Activated naive CD8-positive, alpha-beta T cell treated with anti-CD3 and anti-CD28 coated beads for 36 hours (primary cell): Measurements from ENCODE around the gene RXRA. TPM values are rescaled to one million over a fixed set of nuclear protein-coding genes. Genes with fewer than 3 reads are reported as not detected.

Experiments used
- DNase-seq: peaks from one replicate; pipeline ENCODE4 v3.0.0; 2021
- H3K27ac Mint-ChIP-seq: one replicate; pipeline ENCODE4 v1.8.0; 2022; ENCODE audit warnings: mild to moderate bottlenecking, moderate library complexity, mixed read lengths
- H3K27me3 Mint-ChIP-seq: one replicate; pipeline ENCODE4 v1.8.0; 2022; ENCODE audit warnings: mild to moderate bottlenecking, mixed read lengths
- H3K36me3 Mint-ChIP-seq: one replicate; pipeline ENCODE4 v1.8.0; 2021; ENCODE audit warnings: mild to moderate bottlenecking, mixed read lengths
- H3K4me1 Mint-ChIP-seq: one replicate; pipeline ENCODE4 v1.8.0; 2021; ENCODE audit warnings: mixed read lengths
- H3K4me3 Mint-ChIP-seq: one replicate; pipeline ENCODE4 v1.8.0; 2022; ENCODE audit warnings: mild to moderate bottlenecking, moderate library complexity, mixed read lengths
- H3K9me3 Mint-ChIP-seq: one replicate; pipeline ENCODE4 v1.8.0; 2022; ENCODE audit warnings: mixed read lengths
- total RNA-seq, 2 experiments: library from RNA; stranded (reverse); gene quantifications; one replicate each; pipeline ENCODE4 v1.2.3, GENCODE V29; 2021

RXRA gene
- total RNA-seq, 2 experiments from 2014 or later, result 11.0 to 11.4 TPM

DNA sequence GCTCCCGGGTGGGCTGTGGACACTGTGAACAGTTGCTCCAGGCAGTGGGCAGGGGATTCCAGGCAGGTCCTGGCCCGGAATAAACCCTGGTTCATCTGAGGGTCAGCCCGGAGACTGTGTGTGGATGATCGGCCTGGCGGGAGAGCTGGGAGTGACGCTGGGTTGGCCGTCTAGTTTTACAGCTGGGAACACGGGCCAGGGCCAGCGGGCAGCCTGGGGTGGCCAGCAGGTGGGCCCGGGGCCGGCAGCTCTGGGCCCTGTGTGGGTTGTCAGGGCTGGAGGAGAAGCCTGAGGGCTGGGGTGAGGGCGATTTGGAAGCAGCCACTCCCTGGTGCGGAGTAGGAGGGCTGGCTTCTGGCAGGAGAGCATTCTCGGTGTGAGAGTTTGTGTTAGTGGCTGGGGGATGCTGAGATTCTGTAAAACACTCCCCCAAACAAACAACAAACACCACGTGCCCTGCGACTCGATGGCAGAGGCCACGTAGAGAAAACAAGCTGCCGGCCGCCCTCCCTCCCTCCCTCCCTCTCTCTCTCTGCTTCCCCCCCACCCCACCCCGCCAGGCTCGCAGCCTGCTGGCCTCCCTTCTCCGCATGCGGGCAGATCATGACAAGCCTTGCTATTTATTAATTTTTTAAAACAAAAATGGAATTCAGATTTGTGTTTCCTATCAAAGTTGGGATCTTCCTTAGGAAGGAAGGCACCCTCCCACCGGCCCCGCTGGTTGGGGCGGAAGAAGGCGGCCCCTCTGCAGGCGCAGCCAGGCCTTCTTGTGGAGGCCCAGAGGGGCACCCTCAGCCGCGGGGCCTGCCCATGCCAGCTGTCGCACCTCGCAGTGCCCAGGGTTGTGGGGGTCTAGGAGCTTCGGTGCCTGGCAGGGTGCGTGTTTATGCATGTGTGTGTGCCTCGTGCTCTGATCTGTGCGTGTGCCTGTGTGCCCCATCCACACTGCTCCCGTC is 49.5 kb downstream of the RXRA start:
- H3K27me3 Mint-ChIP-seq, result no peaks in the 10 kb centered on the region
- peaks cover 3% of the 10 kb centered on the region for H3K4me1 Mint-ChIP-seq
- H3K4me3 Mint-ChIP-seq, result no peak overlapping the region
- no peaks in the 10 kb centered on the region for H3K36me3 Mint-ChIP-seq
- H3K27ac Mint-ChIP-seq, result no peak overlapping the region
- no peaks in the 10 kb centered on the region for H3K9me3 Mint-ChIP-seq
- DNase-seq, result no peak

GRCh38 chr9:134376386-134377142 is 50.3 kb downstream of the RXRA start:
- no peak for DNase-seq
- Mint-ChIP-seq H3K4me1 (peaks cover 4% of the 10 kb centered on the region), H3K27me3 (no peaks in the 10 kb centered on the region), H3K4me3 (no peak overlapping the region), H3K36me3 (no peaks in the 10 kb centered on the region), H3K9me3 (no peaks in the 10 kb centered on the region), H3K27ac (no peak overlapping the region)

- no peaks in the 10 kb centered on the region for H3K27me3 Mint-ChIP-seq
- no peaks in the 10 kb centered on the region for H3K9me3 Mint-ChIP-seq
- H3K4me1 Mint-ChIP-seq, result peaks cover 9% of the 10 kb centered on the region
- DNase-seq, result no peak
- no peak overlapping the region for H3K4me3 Mint-ChIP-seq
- H3K36me3 Mint-ChIP-seq, result no peaks in the 10 kb centered on the region
- H3K27ac Mint-ChIP-seq, result no peak overlapping the region
Observed at GRCh38 chr9:134377143-134377484, 50.9 kb downstream of the RXRA start.

- no peak overlapping the region for H3K4me3 Mint-ChIP-seq
- H3K36me3 Mint-ChIP-seq, result no peaks in the 10 kb centered on the region
- H3K4me1 Mint-ChIP-seq, result peaks cover 18% of the 10 kb centered on the region
- DNase-seq, result no peak
- H3K27ac Mint-ChIP-seq, result no peak overlapping the region
- no peaks in the 10 kb centered on the region for H3K9me3 Mint-ChIP-seq
- no peaks in the 10 kb centered on the region for H3K27me3 Mint-ChIP-seq
Observed at GRCh38 chr9:134377976-134378375, 51.7 kb downstream of the RXRA start.

DNA sequence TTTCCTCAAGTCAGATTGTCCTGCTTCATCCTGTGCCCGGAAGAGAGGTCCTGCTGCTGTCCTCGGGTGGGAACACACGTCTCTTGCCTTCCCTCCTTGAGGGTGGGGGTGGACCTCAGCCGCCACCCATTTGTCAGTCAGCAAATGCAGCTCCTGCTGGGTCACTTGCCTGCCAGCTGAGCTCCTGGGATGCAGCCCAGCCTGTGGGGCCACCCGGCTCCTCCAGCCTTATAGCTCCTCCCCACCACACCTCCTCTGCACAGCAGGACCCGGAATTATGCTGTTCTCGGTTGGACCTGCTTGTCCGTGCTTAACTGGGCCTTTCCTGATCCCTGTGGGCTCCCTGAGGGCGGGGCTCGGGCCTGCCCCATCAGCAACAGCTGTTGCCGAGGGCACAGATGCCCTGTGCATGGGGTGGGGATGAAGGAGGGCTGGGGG is 52.7 kb downstream of the RXRA start:
- Mint-ChIP-seq H3K27me3 (no peaks in the 10 kb centered on the region), H3K4me3 (no peak overlapping the region), H3K4me1 (peaks cover 18% of the 10 kb centered on the region), H3K36me3 (no peaks in the 10 kb centered on the region), H3K27ac (no peak overlapping the region), H3K9me3 (no peaks in the 10 kb centered on the region)
- DNase-seq, result no peak

- Mint-ChIP-seq H3K36me3 (no peaks in the 10 kb centered on the region), H3K27ac (no peak overlapping the region)
Observed at GRCh38 chr9:134379831-134380365, 53.6 kb downstream of the RXRA start.

GRCh38 chr9:134380542-134381271 is 54.5 kb downstream of the RXRA start:
- H3K4me3 Mint-ChIP-seq, result no peak overlapping the region
- H3K4me1 Mint-ChIP-seq, result peaks cover 20% of the 10 kb centered on the region
- H3K27me3 Mint-ChIP-seq, result no peaks in the 10 kb centered on the region
- no peak for DNase-seq
- H3K27ac Mint-ChIP-seq, result no peak overlapping the region
- H3K9me3 Mint-ChIP-seq, result no peaks in the 10 kb centered on the region
- no peaks in the 10 kb centered on the region for H3K36me3 Mint-ChIP-seq

More at GRCh38 chr9:134379831-134380365, 53.6 kb downstream of the RXRA start:
- DNase-seq, result no peak
- Mint-ChIP-seq H3K9me3 (no peaks in the 10 kb centered on the region), H3K4me1 (peaks cover 20% of the 10 kb centered on the region), H3K27me3 (no peaks in the 10 kb centered on the region), H3K4me3 (no peak overlapping the region)

DNA sequence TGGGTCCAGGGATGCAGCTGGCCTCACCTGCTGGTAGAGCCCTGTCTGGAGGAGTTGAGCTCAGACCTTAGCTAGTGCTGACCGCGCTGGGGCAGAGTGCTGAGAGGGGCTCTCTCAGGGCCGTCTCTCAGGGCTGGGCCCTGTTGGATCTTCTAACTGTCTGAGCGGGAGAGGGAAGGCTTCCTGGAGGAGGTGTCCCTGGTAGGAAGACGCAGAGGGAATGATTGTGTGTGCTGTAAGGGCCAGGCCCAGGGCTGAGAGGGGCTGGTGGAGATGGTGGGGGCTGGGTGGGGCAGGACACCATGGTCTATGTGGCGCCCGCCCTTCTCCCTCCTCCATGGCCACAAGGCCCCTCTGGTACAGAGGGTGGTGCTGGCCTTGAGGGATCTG is 55.0 kb downstream of the RXRA start:
- Mint-ChIP-seq H3K9me3 (no peaks in the 10 kb centered on the region), H3K27me3 (no peaks in the 10 kb centered on the region), H3K36me3 (no peaks in the 10 kb centered on the region), H3K27ac (no peak overlapping the region), H3K4me1 (peaks cover 20% of the 10 kb centered on the region), H3K4me3 (no peak overlapping the region)
- no peak for DNase-seq

GRCh38 chr9:134381671-134382516 is 55.6 kb downstream of the RXRA start:
- Mint-ChIP-seq H3K4me1 (peaks cover 17% of the 10 kb centered on the region), H3K36me3 (no peaks in the 10 kb centered on the region), H3K4me3 (no peak overlapping the region), H3K27me3 (no peaks in the 10 kb centered on the region), H3K27ac (no peak overlapping the region), H3K9me3 (no peaks in the 10 kb centered on the region)
- peak; percentile 57 for DNase-seq

DNA sequence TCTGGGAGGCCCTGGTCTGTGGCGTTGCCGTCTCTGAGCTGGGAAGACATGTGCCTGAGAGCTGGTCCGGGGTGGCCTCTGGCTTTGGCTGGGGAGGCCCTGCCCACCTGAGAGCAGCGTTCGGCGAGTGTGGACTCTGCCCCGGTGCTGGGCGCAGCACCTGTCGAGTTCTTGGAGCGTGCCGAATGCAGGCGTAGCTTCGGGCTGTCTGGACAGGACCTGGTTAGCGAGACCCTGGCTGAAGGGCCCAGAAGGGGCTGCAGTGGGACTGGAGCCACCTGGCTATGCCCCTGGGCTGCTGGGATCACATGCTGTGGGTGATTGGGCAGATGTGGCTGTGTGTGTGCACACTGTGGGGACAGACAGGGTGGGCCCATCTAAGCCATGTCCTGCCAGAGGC is 56.5 kb downstream of the RXRA start:
- DNase-seq, result no peak

GRCh38 chr9:134383148-134383547 is 56.9 kb downstream of the RXRA start:
- H3K4me3 Mint-ChIP-seq, result no peak overlapping the region
- H3K27ac Mint-ChIP-seq, result no peak overlapping the region
- no peaks in the 10 kb centered on the region for H3K36me3 Mint-ChIP-seq
- H3K9me3 Mint-ChIP-seq, result no peaks in the 10 kb centered on the region
- peaks cover 21% of the 10 kb centered on the region for H3K4me1 Mint-ChIP-seq
- DNase-seq, result no peak
- H3K27me3 Mint-ChIP-seq, result peaks cover 4% of the 10 kb centered on the region

More for the DNA sequence above, 56.5 kb downstream of the RXRA start:
- no peak overlapping the region for H3K4me3 Mint-ChIP-seq
- no peak overlapping the region for H3K27ac Mint-ChIP-seq
- peaks cover 17% of the 10 kb centered on the region for H3K4me1 Mint-ChIP-seq
- no peaks in the 10 kb centered on the region for H3K36me3 Mint-ChIP-seq
- H3K27me3 Mint-ChIP-seq, result peaks cover under 1% of the 10 kb centered on the region
- H3K9me3 Mint-ChIP-seq, result no peaks in the 10 kb centered on the region

DNA sequence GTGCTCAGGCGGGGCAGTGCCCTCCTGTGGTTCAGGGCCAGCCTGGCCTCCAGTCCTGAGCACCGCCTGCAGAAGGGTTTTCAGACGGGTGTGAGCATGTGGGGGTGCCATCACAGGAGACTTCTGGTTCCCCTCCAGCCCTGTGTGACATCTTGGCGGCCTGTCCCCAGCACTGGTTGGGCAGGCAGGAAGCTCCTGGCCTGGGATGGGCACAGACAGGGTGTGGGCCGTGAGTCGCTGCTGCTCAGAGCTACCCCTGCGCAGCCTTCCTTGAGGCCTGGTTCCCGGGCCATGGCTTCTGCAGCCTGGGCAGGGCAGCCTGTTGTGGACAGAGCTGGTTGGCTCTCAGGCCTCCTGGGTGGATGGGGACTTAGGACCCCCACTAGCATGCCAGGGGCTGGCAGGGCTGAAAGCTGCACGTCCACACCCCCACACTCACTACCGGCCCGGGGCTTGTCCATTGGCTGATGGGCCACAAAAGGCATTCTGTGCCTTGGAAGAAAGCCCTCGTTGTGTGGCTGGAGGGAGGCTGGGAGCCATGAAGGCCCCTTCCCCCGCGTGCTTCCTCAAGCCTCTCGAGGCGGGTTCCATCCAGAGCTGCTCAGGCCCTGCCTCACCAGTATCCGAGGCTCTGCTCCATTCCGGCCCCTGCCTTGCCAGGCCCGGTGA is 58.7 kb downstream of the RXRA start:
- peaks cover 9% of the 10 kb centered on the region for H3K27me3 Mint-ChIP-seq
- H3K4me1 Mint-ChIP-seq, result peaks cover 25% of the 10 kb centered on the region
- DNase-seq, result no peak
- H3K9me3 Mint-ChIP-seq, result no peaks in the 10 kb centered on the region
- H3K27ac Mint-ChIP-seq, result no peak overlapping the region
- no peak overlapping the region for H3K4me3 Mint-ChIP-seq
- H3K36me3 Mint-ChIP-seq, result no peaks in the 10 kb centered on the region

- H3K36me3 Mint-ChIP-seq, result no peaks in the 10 kb centered on the region
- H3K9me3 Mint-ChIP-seq, result no peaks in the 10 kb centered on the region
- H3K4me3 Mint-ChIP-seq, result no peak overlapping the region
- peaks cover 35% of the 10 kb centered on the region for H3K4me1 Mint-ChIP-seq
- no peak overlapping the region for H3K27ac Mint-ChIP-seq
- DNase-seq, result no peak
- peaks cover 9% of the 10 kb centered on the region for H3K27me3 Mint-ChIP-seq
Observed at GRCh38 chr9:134385915-134386314, 59.7 kb downstream of the RXRA start.
